Measurements from ENCODE around the gene PARD3B.

Gene PARD3B

GRCh38 chr2:205141381-205141780 lies 596.1 kb downstream of the PARD3B start:
- TF ChIP-seq GATA2 (IDR thresholded peaks at IDR 0.05; ENCODE audit: low read depth, low read length) (no peak), GATA3 (IDR thresholded peaks at IDR 0.05; ENCODE audit: low read depth, low read length) (no peak)

GRCh38 chr2:205145888-205146287 lies 600.6 kb downstream of the PARD3B start:
- TF ChIP-seq GATA3 (IDR thresholded peaks at IDR 0.05; ENCODE audit: low read depth, low read length), result no peak
- TF ChIP-seq GATA2 (IDR thresholded peaks at IDR 0.05; ENCODE audit: low read depth, low read length), result no peak

- TF ChIP-seq GATA3 (IDR thresholded peaks at IDR 0.05; ENCODE audit: low read depth, low read length) (no peak), GATA2 (IDR thresholded peaks at IDR 0.05; ENCODE audit: low read depth, low read length) (no peak)
Measured at GRCh38 chr2:205148755-205149154, 603.5 kb downstream of the PARD3B start.

DNA sequence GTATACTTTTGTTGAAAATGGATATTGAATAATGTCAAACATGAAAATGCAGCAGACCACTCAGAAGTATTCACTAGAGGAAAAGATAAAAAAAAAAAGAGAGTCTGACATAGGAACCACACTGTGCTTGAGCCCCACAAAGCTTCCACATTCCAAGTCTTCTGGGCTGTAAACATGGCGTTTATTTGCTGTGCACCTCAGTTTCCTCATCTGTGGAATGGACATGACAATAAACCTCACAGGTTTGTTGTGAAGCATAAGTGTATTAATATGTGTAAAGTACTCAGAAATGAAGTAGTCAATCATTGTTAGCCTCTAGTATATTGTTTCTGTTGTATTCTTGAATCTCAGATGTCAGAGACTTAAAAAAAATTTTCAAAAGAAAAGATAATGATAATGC lies 611.2 kb downstream of the PARD3B start:
- TF ChIP-seq GATA2 (IDR thresholded peaks at IDR 0.05; ENCODE audit: low read depth, low read length) (no peak), GATA3 (IDR thresholded peaks at IDR 0.05; ENCODE audit: low read depth, low read length) (no peak)

DNA sequence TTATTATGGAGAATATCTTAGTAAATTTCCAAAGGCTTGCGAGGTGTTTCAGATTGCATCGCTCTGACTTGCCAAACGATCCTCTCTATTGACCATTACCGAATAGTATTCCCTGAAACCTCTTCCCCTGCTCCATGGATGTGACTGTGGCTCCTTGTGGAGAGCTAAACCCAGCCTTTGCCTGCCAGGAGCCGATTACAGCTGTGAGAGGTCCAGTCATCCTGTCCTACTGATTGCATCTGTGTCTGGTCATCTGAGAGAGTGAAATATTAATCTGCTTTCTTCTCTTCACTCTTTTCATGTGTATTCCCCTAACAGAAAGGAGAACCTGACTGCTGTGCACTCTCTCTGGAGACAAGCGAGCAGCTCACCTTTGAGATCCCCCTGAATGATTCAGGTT lies 613.1 kb downstream of the PARD3B start:
- TF ChIP-seq GATA2 (IDR thresholded peaks at IDR 0.05; ENCODE audit: low read depth, low read length) (no peak), GATA3 (IDR thresholded peaks at IDR 0.05; ENCODE audit: low read depth, low read length) (no peak)

- TF ChIP-seq GATA3 (IDR thresholded peaks at IDR 0.05; ENCODE audit: low read depth, low read length) (no peak), GATA2 (IDR thresholded peaks at IDR 0.05; ENCODE audit: low read depth, low read length) (no peak)
Measured at GRCh38 chr2:205161156-205161839, 616.0 kb downstream of the PARD3B start.

DNA sequence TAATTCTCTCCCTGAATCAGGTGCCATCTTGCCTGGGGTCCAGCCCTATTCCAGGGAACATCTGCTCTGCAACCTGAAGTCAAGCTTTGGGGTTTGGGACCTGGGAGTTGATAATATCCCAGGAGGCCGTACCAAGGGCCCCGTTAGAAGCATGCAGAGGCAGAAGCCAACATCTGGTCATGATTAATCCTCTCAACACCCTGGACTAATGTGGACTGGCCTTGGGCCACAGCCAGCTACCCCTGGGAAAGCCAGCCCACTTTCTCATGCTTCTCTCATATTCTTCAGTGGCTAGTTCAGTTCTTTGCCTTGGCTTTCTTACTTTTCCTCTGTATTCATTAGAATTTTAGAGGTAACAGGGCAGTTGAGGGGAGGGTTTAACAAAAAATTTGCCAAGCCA lies 621.5 kb downstream of the PARD3B start:
- no peak for TF ChIP-seq GATA3 (IDR thresholded peaks at IDR 0.05; ENCODE audit: low read depth, low read length)
- no peak for TF ChIP-seq GATA2 (IDR thresholded peaks at IDR 0.05; ENCODE audit: low read depth, low read length)

DNA sequence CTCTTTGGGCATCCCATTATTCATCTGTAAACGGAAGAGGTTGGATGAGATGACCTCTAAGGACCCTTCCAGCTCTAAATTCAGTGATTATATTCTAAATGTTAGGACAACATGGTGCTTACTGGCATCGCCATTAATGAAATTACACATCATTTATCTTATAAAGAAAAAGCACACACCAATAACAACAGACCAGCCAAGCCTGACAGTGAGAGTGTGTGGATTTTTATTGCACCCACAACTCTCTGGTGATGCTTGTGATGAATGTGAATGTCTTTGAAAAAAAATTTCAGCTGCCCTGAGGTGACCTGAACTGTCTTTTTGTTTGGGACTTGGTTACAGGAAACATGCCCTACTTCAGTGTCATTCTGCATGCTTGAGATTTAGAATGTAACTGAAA lies 623.7 kb downstream of the PARD3B start:
- TF ChIP-seq GATA2 (IDR thresholded peaks at IDR 0.05; ENCODE audit: low read depth, low read length) (no peak), GATA3 (IDR thresholded peaks at IDR 0.05; ENCODE audit: low read depth, low read length) (no peak)

DNA sequence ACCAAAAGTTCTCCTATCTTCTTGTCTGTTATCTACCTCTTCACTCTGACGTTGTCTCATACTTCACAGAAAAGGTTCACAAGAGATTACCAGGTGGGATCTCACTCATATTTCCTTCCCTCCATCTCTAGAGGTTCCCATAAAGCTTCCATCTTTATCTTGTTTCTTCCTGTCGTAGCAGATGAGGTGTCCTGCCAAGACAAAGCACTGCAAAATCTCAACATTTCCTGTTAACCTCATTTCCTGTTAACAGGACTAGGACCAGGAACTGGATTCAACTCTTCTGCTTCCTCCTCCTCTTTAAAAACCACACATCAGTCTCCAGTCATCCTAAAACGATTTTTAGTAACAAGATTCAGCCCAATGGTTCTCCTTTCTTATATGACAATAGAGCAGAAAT lies 624.2 kb downstream of the PARD3B start:
- no peak for TF ChIP-seq GATA3 (IDR thresholded peaks at IDR 0.05; ENCODE audit: low read depth, low read length)
- no peak for TF ChIP-seq GATA2 (IDR thresholded peaks at IDR 0.05; ENCODE audit: low read depth, low read length)

DNA sequence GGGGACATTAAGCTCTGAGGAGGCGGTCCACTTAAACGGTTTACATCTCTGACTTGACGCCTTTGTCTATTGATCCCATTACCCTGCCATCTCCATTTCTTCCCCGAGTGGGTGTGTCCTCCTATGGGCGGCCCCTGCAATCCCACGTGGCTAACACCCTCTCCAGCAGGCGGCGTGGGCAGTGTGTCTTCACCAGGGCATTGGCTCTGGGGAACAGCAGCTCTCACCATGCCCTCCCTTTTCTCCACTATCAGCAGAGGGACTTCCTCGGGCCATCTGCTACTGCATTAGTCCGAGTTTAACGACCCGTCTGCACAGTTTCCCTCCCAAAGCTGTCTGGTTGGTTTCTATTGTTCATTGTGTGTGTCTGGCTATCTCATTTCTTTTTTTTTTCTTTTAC lies 625.1 kb downstream of the PARD3B start:
- TF ChIP-seq GATA2 (IDR thresholded peaks at IDR 0.05; ENCODE audit: low read depth, low read length) (no peak), GATA3 (IDR thresholded peaks at IDR 0.05; ENCODE audit: low read depth, low read length) (no peak)

- TF ChIP-seq GATA2 (IDR thresholded peaks at IDR 0.05; ENCODE audit: low read depth, low read length) (no peak), GATA3 (IDR thresholded peaks at IDR 0.05; ENCODE audit: low read depth, low read length) (no peak)
Measured at GRCh38 chr2:205171261-205171940, 626.1 kb downstream of the PARD3B start.

- no peak for TF ChIP-seq GATA3 (IDR thresholded peaks at IDR 0.05; ENCODE audit: low read depth, low read length)
- TF ChIP-seq GATA2 (IDR thresholded peaks at IDR 0.05; ENCODE audit: low read depth, low read length), result no peak
Measured at GRCh38 chr2:205175831-205176230, 630.6 kb downstream of the PARD3B start.

GRCh38 chr2:205176546-205176945 lies 631.3 kb downstream of the PARD3B start:
- TF ChIP-seq GATA3 (IDR thresholded peaks at IDR 0.05; ENCODE audit: low read depth, low read length) (no peak), GATA2 (IDR thresholded peaks at IDR 0.05; ENCODE audit: low read depth, low read length) (no peak)

- TF ChIP-seq GATA3 (IDR thresholded peaks at IDR 0.05; ENCODE audit: low read depth, low read length) (no peak), GATA2 (IDR thresholded peaks at IDR 0.05; ENCODE audit: low read depth, low read length) (no peak)
Measured at GRCh38 chr2:205177546-205177945, 632.3 kb downstream of the PARD3B start.

- TF ChIP-seq GATA2 (IDR thresholded peaks at IDR 0.05; ENCODE audit: low read depth, low read length), result no peak
- no peak for TF ChIP-seq GATA3 (IDR thresholded peaks at IDR 0.05; ENCODE audit: low read depth, low read length)
Measured at GRCh38 chr2:205180730-205181129, 635.5 kb downstream of the PARD3B start.

Data from SH-SY5Y (cell line).